Lung (tissue), 12 donors: Measurements from ENCODE around the gene MYB. TPM values are rescaled to one million over a fixed set of nuclear protein-coding genes. Genes with fewer than 3 reads are reported as not detected.

Experiments used
- ATAC-seq: fragments of 200-7000 bp; cut with Tn5 transposase; one replicate; pipeline ENCODE4 v1.9.1; 2020; ENCODE audit warnings: moderate number of reproducible peaks; ENCODE audit not compliant: insufficient read depth, low FRiP score
- DNase-seq, 3 donors: peaks; one replicate each; pipeline ENCODE4 v3.0.0-alpha.2; 2013 to 2017
- H3K27ac ChIP-seq, 2 donors: one replicate each; pipeline ENCODE4 v1.5.1; 2013; ENCODE audit warnings: mild to moderate bottlenecking in 2 of 2, moderate library complexity in 2 of 2, control low read depth in 1 of 2, inconsistent platforms in 1 of 2, low read depth in 1 of 2, low read length in 1 of 2
- H3K27me3 ChIP-seq, 3 donors: one replicate each; pipeline ENCODE4 v1.5.1; 2013; ENCODE audit warnings: low read length in 2 of 3; ENCODE audit not compliant: control insufficient read depth in 3 of 3, insufficient read depth in 3 of 3
- H3K36me3 ChIP-seq, 4 donors: one replicate each; pipeline ENCODE4 v1.5.1; 2013; ENCODE audit warnings: low read length in 4 of 4, mild to moderate bottlenecking in 1 of 4, moderate library complexity in 1 of 4; ENCODE audit not compliant: control insufficient read depth in 4 of 4, insufficient read depth in 4 of 4
- H3K4me1 ChIP-seq, 5 donors: one replicate each; pipeline ENCODE4 v1.5.1; 2013; ENCODE audit warnings: low read length in 5 of 5, mild to moderate bottlenecking in 2 of 5, moderate library complexity in 1 of 5; ENCODE audit not compliant: control insufficient read depth in 5 of 5, insufficient read depth in 5 of 5
- H3K4me3 ChIP-seq: one replicate; pipeline ENCODE4 v1.5.1; 2013; ENCODE audit warnings: mild to moderate bottlenecking, control low read depth, moderate library complexity
- H3K9ac ChIP-seq, 2 donors: one replicate each; pipeline ENCODE4 v1.5.1; 2013; ENCODE audit warnings: low read length in 2 of 2, control low read depth in 1 of 2; ENCODE audit not compliant: insufficient read depth in 1 of 2
- H3K9me3 ChIP-seq, 4 donors: one replicate each; pipeline ENCODE4 v1.5.1; 2013; ENCODE audit warnings: low read length in 3 of 4, mild to moderate bottlenecking in 1 of 4, moderate library complexity in 1 of 4; ENCODE audit not compliant: control insufficient read depth in 4 of 4, insufficient read depth in 3 of 4
- CTCF ChIP-seq: IDR thresholded peaks from 2 replicates; pipeline ENCODE4 v1.5.1; 2012; ENCODE audit warnings: mild to moderate bottlenecking; ENCODE audit errors: control extremely low read depth, extremely low read depth
- WGBS, 2 donors: extraction: QIAGEN DNeasy Blood & Tissue Kit; methylation state at CpG; one replicate each; pipeline ENCODE4 v1.1.7; 2013; 5-methylcytosine and 5-hydroxymethylcytosine counted together
- polyA plus RNA-seq, 2 donors: library from polyadenylated mRNA; stranded (reverse); fragments of 200-250 nt; gene quantifications; one replicate each; pipeline ENCODE4 v1.2.1, GENCODE V29; 2013
- total RNA-seq, 2 donors: library from RNA; depleted of rRNA in 1 of 2; stranded (reverse); fragments of >200 nt in 1 of 2; gene quantifications; one replicate each; pipeline ENCODE4 v1.2.1, GENCODE V29; 2014 to 2021
- donor health status: control.
- donor health status: control.
- donor health status: Bipolar disorder and iron deficiency.
- donor health status: healthy.
- donor health status: DM: yes; HTN: yes; CAD: no.

MYB gene
- total and polyA plus RNA-seq, 4 donors = 1.3 to 11.3 (median 4.6) TPM

GRCh38 chr6:135258970-135259369 lies 77.9 kb downstream of the MYB start:
- no peaks in the 10 kb centered on the region for H3K36me3 ChIP-seq
- peaks cover 0 to 3% (median 0%) of the 10 kb centered on the region in 5 donors for H3K4me1 ChIP-seq
- H3K27me3 ChIP-seq = no peaks in the 10 kb centered on the region
- H3K9me3 ChIP-seq = peaks cover 0 to 2% (median 0%) of the 10 kb centered on the region in 4 donors
- TF ChIP-seq CTCF = no peak
- no peak overlapping the region for H3K27ac ChIP-seq
- 84 to 93% methylated on average over 6 of the region's 6 CpGs for WGBS, 2 donors
- ATAC-seq (no peak), DNase-seq (no peak)
- no peak overlapping the region for H3K4me3 ChIP-seq
- H3K9ac ChIP-seq = no peak overlapping the region

- Histone ChIP-seq H3K4me3 (no peak overlapping the region), H3K9ac (no peak overlapping the region), H3K36me3 (no peaks in the 10 kb centered on the region), H3K27me3 (no peaks in the 10 kb centered on the region), H3K27ac (no peak overlapping the region), H3K9me3 (peaks cover 0 to 2% (median 0%) of the 10 kb centered on the region in 4 donors), H3K4me1 (peaks cover 0 to 3% (median 0%) of the 10 kb centered on the region in 5 donors)
- TF ChIP-seq CTCF = no peak
- no peak for DNase-seq
- no peak for ATAC-seq
- 94 to 98% methylated on average over 4 of the region's 4 CpGs for WGBS, 2 donors
Measured at GRCh38 chr6:135260612-135261011, 79.5 kb downstream of the MYB start.

GRCh38 chr6:135261872-135262725 lies 81.0 kb downstream of the MYB start:
- ATAC-seq (no peak), DNase-seq (no peak)

More at GRCh38 chr6:135261872-135262725, 81.0 kb downstream of the MYB start:
- Histone ChIP-seq H3K36me3 (no peaks in the 10 kb centered on the region), H3K4me3 (no peak overlapping the region), H3K9ac (no peak overlapping the region), H3K27me3 (no peaks in the 10 kb centered on the region), H3K9me3 (peaks cover 0 to 2% (median 0%) of the 10 kb centered on the region in 4 donors), H3K27ac (no peak overlapping the region), H3K4me1 (peaks cover 0 to 3% (median 0%) of the 10 kb centered on the region in 5 donors)
- TF ChIP-seq CTCF = no peak
- WGBS, 2 donors = 67 to 72% methylated on average over 15 of the region's 15 CpGs
